ENCODE data around the gene COL25A1. TPM values are rescaled to one million over a fixed set of nuclear protein-coding genes. Genes with fewer than 3 reads are reported as not detected.

Gene COL25A1
- total RNA-seq, 2 donors from 2014 or later = 0.26 to 0.99 TPM

- TF ChIP-seq CTCF (IDR thresholded peaks at IDR 0.05) = no peak
- no peak for TF ChIP-seq POLR2A (IDR thresholded peaks at IDR 0.05)
- intact Hi-C loops (cut with DNase I) = no loop called here
- Histone ChIP-seq H3K27me3 (no peaks in the 10 kb centered on the region), H3K4me3 (no peak overlapping the region), H3K27ac (no peak overlapping the region), H3K36me3 (replicated peaks in 1 of 2; ENCODE audit: insufficient read depth in 1 of 2, low read depth in 2 of 2) (no peaks in the 10 kb centered on the region), H3K9me3 (no peaks in the 10 kb centered on the region), H3K4me1 (no peaks in the 10 kb centered on the region)
- ATAC-seq (no peak), DNase-seq (no peak)
- WGBS, 2 donors = 62 to 66% methylated on average over 4 of the region's 4 CpGs
These were observed 464.0 kb downstream of the COL25A1 start for GRCh38 chr4:108838451-108838850.

- Histone ChIP-seq H3K4me1 (no peaks in the 10 kb centered on the region), H3K9me3 (no peaks in the 10 kb centered on the region), H3K27me3 (no peaks in the 10 kb centered on the region), H3K4me3 (no peak overlapping the region), H3K27ac (no peak overlapping the region), H3K36me3 (replicated peaks in 1 of 2; ENCODE audit: insufficient read depth in 1 of 2, low read depth in 2 of 2) (no peaks in the 10 kb centered on the region)
- DNase-seq (no peak), ATAC-seq (no peak)
- 21 to 26% methylated on average over 3 of the region's 3 CpGs for WGBS, 2 donors
- TF ChIP-seq POLR2A (IDR thresholded peaks at IDR 0.05) = no peak
- peak; percentile 15 to 65 (median 50) for TF ChIP-seq CTCF (IDR thresholded peaks at IDR 0.05)
- intact Hi-C loops (cut with DNase I) = no loop called here
These were observed 467.5 kb downstream of the COL25A1 start for GRCh38 chr4:108834835-108835384.

- intact Hi-C loops (cut with DNase I) = no loop called here
- DNase-seq (no peak), ATAC-seq (no peak)
- TF ChIP-seq POLR2A (IDR thresholded peaks at IDR 0.05) = no peak
- no peak for TF ChIP-seq CTCF (IDR thresholded peaks at IDR 0.05)
- no peaks in the 10 kb centered on the region for H3K27me3 ChIP-seq
- H3K27ac ChIP-seq = no peak overlapping the region
- H3K9me3 ChIP-seq = no peaks in the 10 kb centered on the region
- no peaks in the 10 kb centered on the region for H3K4me1 ChIP-seq
- 48 to 49% methylated on average over 9 of the region's 9 CpGs for WGBS, 2 donors
- no peak overlapping the region for H3K4me3 ChIP-seq
- no peaks in the 10 kb centered on the region for H3K36me3 ChIP-seq (replicated peaks in 1 of 2; ENCODE audit: insufficient read depth in 1 of 2, low read depth in 2 of 2)
These were observed 468.2 kb downstream of the COL25A1 start for GRCh38 chr4:108834166-108834834.

GRCh38 chr4:108833046-108833445 lies 469.4 kb downstream of the COL25A1 start:
- Histone ChIP-seq H3K36me3 (replicated peaks in 1 of 2; ENCODE audit: insufficient read depth in 1 of 2, low read depth in 2 of 2) (no peaks in the 10 kb centered on the region), H3K9me3 (no peaks in the 10 kb centered on the region), H3K4me3 (no peak overlapping the region), H3K4me1 (peaks cover 9% of the 10 kb centered on the region), H3K27ac (no peak overlapping the region), H3K27me3 (no peaks in the 10 kb centered on the region)
- DNase-seq = no peak
- WGBS, 2 donors = 68 to 70% methylated on average over 4 of the region's 4 CpGs
- ATAC-seq = no peak
- intact Hi-C loops (cut with DNase I) = no loop called here
- no peak for TF ChIP-seq CTCF (IDR thresholded peaks at IDR 0.05)
- TF ChIP-seq POLR2A (IDR thresholded peaks at IDR 0.05) = no peak

- DNase-seq = no peak
- 27 to 31% methylated on average over 3 of the region's 3 CpGs for WGBS, 2 donors
- intact Hi-C loops (cut with DNase I) = no loop called here
These were observed 470.6 kb downstream of the COL25A1 start for GRCh38 chr4:108831886-108832285.

More at GRCh38 chr4:108831886-108832285, 470.6 kb downstream of the COL25A1 start:
- no peak for TF ChIP-seq CTCF (IDR thresholded peaks at IDR 0.05)
- no peak for TF ChIP-seq POLR2A (IDR thresholded peaks at IDR 0.05)
- ATAC-seq = no peak
- Histone ChIP-seq H3K27me3 (no peaks in the 10 kb centered on the region), H3K27ac (no peak overlapping the region), H3K4me1 (peaks cover 9% of the 10 kb centered on the region), H3K4me3 (no peak overlapping the region), H3K36me3 (replicated peaks in 1 of 2; ENCODE audit: insufficient read depth in 1 of 2, low read depth in 2 of 2) (no peaks in the 10 kb centered on the region), H3K9me3 (no peaks in the 10 kb centered on the region)
